Erythroblast (primary cell): Measurements from ENCODE around the gene TMEM272.

ENCODE experiments used
- GATA1 ChIP-seq: IDR thresholded peaks from 2 replicates; pipeline ENCODE4 v1.6.1; 2011; ENCODE audit warnings: low read depth, mild to moderate bottlenecking, control low read depth, low read length, moderate library complexity
- POLR2A ChIP-seq: IDR thresholded peaks from 2 replicates; pipeline ENCODE4 v1.6.1; 2011; ENCODE audit warnings: mild to moderate bottlenecking, low read length

GRCh38 chr13:51795419-51795818, 49.6 kb downstream of the TMEM272 start:
- no peak for TF ChIP-seq POLR2A
- no peak for TF ChIP-seq GATA1
